ENCODE results near the gene PLA2G2F.

PLA2G2F gene

DNA sequence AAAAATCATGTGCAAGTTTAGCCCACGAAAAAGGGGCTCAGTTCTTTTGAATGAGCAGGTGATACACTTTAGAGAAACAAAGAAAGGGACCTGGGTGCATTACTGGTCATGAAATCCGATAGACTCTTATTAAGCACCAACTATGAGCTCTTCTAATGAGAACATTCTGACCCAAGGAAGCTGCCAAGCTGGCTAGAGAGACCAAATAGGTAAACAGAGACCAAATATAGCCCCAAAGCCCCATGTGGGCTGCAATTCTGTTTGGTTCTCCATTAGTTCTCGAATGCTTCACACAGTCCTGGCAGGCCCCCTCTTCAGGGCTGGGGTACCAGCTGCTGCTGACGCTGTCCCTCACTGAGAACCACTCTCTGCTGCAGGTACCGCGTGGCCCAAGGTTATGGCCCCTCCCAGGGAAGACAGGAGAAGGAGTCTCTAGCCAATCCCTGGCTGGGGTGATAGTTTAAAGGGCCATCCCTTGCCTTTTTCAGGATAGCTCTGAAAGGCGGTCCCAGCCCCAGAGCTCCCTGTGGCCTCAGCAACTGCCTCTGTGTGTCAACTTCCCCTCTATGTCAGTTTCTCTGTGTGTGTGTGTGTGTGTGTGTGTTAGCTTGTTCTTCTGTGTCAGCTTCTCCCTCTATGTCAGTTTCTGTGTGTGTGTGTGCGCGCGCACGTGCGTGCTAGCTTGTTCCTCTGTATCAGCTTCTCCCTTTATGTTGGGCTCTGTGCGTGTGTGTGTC lies 39.7 kb downstream of the PLA2G2F start:
- TF ChIP-seq, protein P1, sequence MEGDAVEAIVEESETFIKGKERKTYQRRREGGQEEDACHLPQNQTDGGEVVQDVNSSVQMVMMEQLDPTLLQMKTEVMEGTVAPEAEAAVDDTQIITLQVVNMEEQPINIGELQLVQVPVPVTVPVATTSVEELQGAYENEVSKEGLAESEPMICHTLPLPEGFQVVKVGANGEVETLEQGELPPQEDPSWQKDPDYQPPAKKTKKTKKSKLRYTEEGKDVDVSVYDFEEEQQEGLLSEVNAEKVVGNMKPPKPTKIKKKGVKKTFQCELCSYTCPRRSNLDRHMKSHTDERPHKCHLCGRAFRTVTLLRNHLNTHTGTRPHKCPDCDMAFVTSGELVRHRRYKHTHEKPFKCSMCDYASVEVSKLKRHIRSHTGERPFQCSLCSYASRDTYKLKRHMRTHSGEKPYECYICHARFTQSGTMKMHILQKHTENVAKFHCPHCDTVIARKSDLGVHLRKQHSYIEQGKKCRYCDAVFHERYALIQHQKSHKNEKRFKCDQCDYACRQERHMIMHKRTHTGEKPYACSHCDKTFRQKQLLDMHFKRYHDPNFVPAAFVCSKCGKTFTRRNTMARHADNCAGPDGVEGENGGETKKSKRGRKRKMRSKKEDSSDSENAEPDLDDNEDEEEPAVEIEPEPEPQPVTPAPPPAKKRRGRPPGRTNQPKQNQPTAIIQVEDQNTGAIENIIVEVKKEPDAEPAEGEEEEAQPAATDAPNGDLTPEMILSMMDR (IDR thresholded peaks at IDR 0.05; ENCODE audit: low read depth, low read length): no peak
- no peak for DNase-seq
- Histone ChIP-seq H3K9me3 (no peaks in the 10 kb centered on the region), H3K4me3 (ENCODE audit: low read depth, low read length) (no peak overlapping the region), H3K27me3 (no peaks in the 10 kb centered on the region), H3K4me1 (peaks cover 4% of the 10 kb centered on the region; the same call in 1 of the 2 replicates), H3K36me3 (no peaks in the 10 kb centered on the region)

DNA sequence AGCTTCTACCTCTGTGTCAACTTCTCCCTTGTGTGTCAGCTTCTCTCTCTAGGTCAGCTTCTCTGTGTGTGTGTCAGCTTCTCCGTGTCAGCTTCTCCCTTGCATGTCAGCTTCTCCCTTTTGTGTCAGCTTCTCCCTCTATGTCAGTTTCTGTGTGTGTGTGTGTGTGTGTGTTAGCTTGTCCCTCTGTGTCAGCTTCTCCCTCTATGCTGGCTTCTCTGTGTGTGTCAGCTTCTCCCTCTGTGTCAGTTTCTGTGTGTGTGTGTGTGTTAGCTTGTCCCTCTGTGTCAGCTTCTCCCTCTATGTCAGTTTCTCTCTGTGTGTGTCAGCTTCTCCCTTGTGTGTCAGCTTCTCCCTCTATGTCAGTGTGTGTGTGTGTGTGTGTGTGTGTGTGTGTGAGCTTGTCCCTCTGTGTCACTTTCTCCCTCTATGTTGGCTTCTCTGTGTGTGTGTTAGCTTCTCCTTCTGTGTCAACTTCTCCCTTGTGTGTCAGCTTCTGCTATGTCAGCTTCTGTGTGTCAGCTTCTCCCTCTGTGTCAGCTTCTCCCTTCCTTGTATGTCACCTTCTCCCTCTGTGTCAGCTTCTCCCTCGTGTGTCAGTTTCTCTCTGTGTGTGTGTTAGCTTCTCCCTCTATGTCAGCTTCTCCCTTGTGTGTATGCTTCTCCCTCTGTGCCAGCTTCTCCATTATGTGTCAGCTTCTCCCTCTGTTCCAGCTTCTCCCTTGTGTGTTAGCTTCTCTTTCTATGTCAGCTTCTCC lies 40.4 kb downstream of the PLA2G2F start:
- Histone ChIP-seq H3K9me3 (no peaks in the 10 kb centered on the region), H3K36me3 (no peaks in the 10 kb centered on the region), H3K4me3 (ENCODE audit: low read depth, low read length) (no peak overlapping the region), H3K27me3 (no peaks in the 10 kb centered on the region), H3K4me1 (peaks cover 4% of the 10 kb centered on the region; the same call in 1 of the 2 replicates)
- DNase-seq: no peak
- TF ChIP-seq, protein P1 (IDR thresholded peaks at IDR 0.05; ENCODE audit: low read depth, low read length): no peak

DNA sequence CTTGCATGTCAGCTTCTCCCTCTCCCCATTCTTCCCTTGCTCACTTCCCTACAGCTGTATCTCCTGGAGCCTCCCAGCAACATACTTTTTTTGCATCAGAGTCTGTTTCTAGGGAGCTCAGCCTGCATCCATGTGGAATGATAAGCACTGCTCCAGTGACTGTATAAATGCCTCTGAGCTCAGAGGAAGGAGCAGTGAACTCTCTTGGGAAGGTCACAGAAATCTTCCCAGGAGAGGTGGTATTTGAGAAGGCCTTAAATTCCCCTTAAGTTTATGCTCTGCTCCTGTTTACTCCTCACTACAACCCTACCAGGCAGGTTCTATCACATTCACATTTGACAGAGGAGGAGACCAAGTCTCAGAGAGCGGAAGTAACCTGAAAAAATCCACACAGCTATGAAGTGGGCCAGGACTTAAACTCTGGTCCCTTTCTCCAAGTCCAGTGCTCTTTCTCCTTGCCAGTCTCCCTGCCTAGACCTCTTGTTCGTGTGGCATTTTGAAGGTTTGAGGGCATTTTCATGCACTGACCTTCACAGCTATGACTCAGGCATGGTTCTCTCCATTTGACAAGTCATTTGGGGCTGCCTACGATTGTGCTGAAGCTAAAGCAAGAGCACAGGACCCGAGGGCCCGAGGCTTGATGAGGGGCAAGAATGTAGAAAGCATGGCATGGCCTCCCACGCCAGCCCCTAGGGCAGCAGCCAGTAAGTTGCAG lies 41.2 kb downstream of the PLA2G2F start:
- TF ChIP-seq, protein P1 (IDR thresholded peaks at IDR 0.05; ENCODE audit: low read depth, low read length): no peak
- no peak for DNase-seq
- Histone ChIP-seq H3K4me3 (ENCODE audit: low read depth, low read length) (no peak overlapping the region), H3K36me3 (no peaks in the 10 kb centered on the region), H3K27me3 (no peaks in the 10 kb centered on the region), H3K9me3 (no peaks in the 10 kb centered on the region), H3K4me1 (peaks cover 5% of the 10 kb centered on the region)

DNA sequence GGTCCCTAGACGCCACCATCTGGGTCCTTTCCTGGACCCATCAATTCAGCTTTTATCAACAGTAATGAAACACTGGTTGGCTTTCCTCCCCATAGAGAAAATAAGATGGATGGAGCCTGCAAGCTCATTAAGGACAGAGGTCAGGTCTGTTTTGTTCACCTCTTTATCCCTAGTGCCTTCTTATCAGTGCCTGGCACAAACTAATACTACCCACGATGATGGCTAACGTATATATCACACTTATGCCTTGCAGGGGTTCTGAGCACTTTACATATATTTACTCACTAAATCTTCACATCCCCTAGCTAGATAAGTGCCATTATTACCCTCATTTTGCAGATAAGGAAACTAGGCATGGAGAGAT lies 41.7 kb downstream of the PLA2G2F start:
- no peaks in the 10 kb centered on the region for H3K36me3 ChIP-seq
- DNase-seq: no peak
- no peaks in the 10 kb centered on the region for H3K9me3 ChIP-seq
- no peaks in the 10 kb centered on the region for H3K27me3 ChIP-seq
- H3K4me1 ChIP-seq: peaks cover 7% of the 10 kb centered on the region
- TF ChIP-seq, protein P1 (IDR thresholded peaks at IDR 0.05; ENCODE audit: low read depth, low read length): no peak
- no peak overlapping the region for H3K4me3 ChIP-seq (ENCODE audit: low read depth, low read length)

DNA sequence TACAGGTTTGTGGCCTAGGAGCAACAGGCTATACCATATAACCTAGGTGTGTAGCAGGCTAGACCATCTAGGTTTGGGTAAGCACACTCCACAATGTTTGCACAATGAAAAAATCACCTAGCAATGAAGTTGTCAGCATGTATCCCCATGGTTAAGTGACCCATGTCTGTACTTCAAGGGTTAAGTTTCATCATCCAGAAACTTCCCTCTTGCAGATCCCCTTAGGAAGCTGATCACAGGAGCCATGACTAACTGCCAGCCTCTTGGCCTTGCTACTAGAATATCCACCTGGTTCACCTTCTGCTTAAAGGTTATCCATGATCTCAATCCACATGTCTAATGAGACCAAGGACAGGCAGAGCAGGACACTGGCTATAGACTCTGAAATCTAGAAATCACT lies 43.3 kb downstream of the PLA2G2F start:
- TF ChIP-seq, protein P1 (IDR thresholded peaks at IDR 0.05; ENCODE audit: low read depth, low read length): no peak
- H3K9me3 ChIP-seq: no peaks in the 10 kb centered on the region

More for the DNA sequence above, 43.3 kb downstream of the PLA2G2F start:
- no peaks in the 10 kb centered on the region for H3K36me3 ChIP-seq
- H3K4me1 ChIP-seq: peaks cover 7% of the 10 kb centered on the region
- H3K4me3 ChIP-seq (ENCODE audit: low read depth, low read length): no peak overlapping the region
- no peak for DNase-seq
- no peaks in the 10 kb centered on the region for H3K27me3 ChIP-seq

All from BE2C (cell line).